OCI-LY3 (cell line): ENCODE measurements around the gene MLLT10.
"Not testable (repeated sequence)": the region's sequence is repeated elsewhere in the genome, so short reads cannot be mapped to it uniquely, and the experiment has no call there.

Experiments used
- EZH2phosphoT487 ChIP-seq: fragments of 200-600 bp; shearing (Covaris generic); IDR thresholded peaks from 2 replicates; pipeline ENCODE4 v1.6.1; 2018; ENCODE audit warnings: antibody characterized with exemption, mixed run types, low read depth
- TF ChIP-seq, protein P1 (sequence below): fragments of 200-600, 300-600 bp; sonication (generic); IDR thresholded peaks from 2 replicates; pipeline ENCODE4 v1.5.1; 2014; ENCODE audit warnings: antibody characterized with exemption, low read length, low read depth

DNA sequence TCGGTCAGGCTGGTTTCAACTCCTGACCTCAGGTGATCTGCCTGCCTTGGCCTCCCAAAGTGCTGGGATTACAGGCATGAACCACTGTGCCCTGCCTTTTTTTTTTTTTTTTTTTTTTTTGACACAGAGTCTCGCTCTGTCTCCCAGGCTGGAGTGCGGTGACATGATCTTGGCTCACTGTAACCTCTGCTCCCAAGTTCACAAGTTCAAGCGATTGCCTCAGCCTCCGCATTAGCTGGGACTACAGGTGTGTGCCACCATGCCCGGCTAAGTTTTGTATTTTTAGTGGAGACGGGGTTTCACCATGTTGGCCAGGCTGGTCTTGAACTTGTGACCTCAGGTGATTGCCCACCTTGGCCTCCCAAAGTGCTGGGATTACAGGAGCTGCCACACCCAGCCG lies 94.6 kb downstream of the MLLT10 start:
- TF ChIP-seq EZH2phosphoT487, result not testable (repeated sequence)
- TF ChIP-seq, protein P1, sequence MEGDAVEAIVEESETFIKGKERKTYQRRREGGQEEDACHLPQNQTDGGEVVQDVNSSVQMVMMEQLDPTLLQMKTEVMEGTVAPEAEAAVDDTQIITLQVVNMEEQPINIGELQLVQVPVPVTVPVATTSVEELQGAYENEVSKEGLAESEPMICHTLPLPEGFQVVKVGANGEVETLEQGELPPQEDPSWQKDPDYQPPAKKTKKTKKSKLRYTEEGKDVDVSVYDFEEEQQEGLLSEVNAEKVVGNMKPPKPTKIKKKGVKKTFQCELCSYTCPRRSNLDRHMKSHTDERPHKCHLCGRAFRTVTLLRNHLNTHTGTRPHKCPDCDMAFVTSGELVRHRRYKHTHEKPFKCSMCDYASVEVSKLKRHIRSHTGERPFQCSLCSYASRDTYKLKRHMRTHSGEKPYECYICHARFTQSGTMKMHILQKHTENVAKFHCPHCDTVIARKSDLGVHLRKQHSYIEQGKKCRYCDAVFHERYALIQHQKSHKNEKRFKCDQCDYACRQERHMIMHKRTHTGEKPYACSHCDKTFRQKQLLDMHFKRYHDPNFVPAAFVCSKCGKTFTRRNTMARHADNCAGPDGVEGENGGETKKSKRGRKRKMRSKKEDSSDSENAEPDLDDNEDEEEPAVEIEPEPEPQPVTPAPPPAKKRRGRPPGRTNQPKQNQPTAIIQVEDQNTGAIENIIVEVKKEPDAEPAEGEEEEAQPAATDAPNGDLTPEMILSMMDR, result not testable (repeated sequence)
